HEK293 (cell line): ENCODE measurements around the gene BLACAT1.

Experiments used
- CTCF ChIA-PET: fragments of 350-600 bp; formaldehyde crosslinking; extraction: SDS; loops from one replicate; lab custom pipeline; 2021; ENCODE audit warnings: antibody characterized with exemption; lab: Yijun Ruan, JAX
- POLR2A ChIA-PET: fragments of 300-600 bp; formaldehyde crosslinking; extraction: SDS; loops from one replicate; lab custom pipeline; 2020; ENCODE audit warnings: antibody characterized with exemption, inconsistent platforms; lab: Yijun Ruan, JAX
- H3K27ac ChIP-seq: fragments of 200-500 bp; sonication (Bioruptor generic); 2 replicates; pipeline ENCODE4 v1.5.1; 2014; ENCODE audit warnings: low read depth, low read length, control low read depth, inconsistent platforms; ENCODE audit errors: extremely low read depth
- H3K36me3 ChIP-seq, 2 experiments: fragments of 200-500 bp in 1 of 2; sonication (Bioruptor generic) in 1 of 2; 1 replicate in 1 of 2; 2 replicates in 1 of 2; pipeline ENCODE4 v1.5.1; 2014 to 2017; ENCODE audit warnings: inconsistent platforms in 2 of 2, low read length in 2 of 2; ENCODE audit not compliant: control insufficient read depth in 2 of 2, insufficient read depth in 1 of 2
- H3K4me1 ChIP-seq: fragments of 200-500 bp; sonication (Bioruptor generic); 2 replicates; pipeline ENCODE4 v1.5.1; 2014; ENCODE audit warnings: mild to moderate bottlenecking, low read length, inconsistent platforms; ENCODE audit not compliant: control insufficient read depth, insufficient read depth
- H3K4me3 ChIP-seq: 2 replicates; pipeline ENCODE4 v1.5.1; 2011; ENCODE audit warnings: low read depth, mild to moderate bottlenecking, control low read depth, low read length, moderate library complexity
- H3K9me3 ChIP-seq: fragments of 200-500 bp; sonication (Bioruptor generic); 2 replicates; pipeline ENCODE4 v1.5.1; 2014; ENCODE audit warnings: low read depth, low read length, inconsistent platforms; ENCODE audit not compliant: control insufficient read depth, insufficient read depth
- FEZF1 ChIP-seq: fragments of 450-650 bp; formaldehyde crosslinking; IDR thresholded peaks from 2 replicates; pipeline ENCODE4 v1.5.1; 2016; ENCODE audit warnings: missing biosample characterization, missing genetic modification characterization
- ZFHX2 ChIP-seq: fragments of 450-650 bp; formaldehyde crosslinking; conservative IDR thresholded peaks from 2 replicates; pipeline ENCODE4 v1.5.1; 2016; ENCODE audit warnings: missing biosample characterization, missing genetic modification characterization
- ZFP41 ChIP-seq: fragments of 450-650 bp; formaldehyde crosslinking; IDR thresholded peaks from 2 replicates; pipeline ENCODE4 v1.5.1; 2016; ENCODE audit warnings: missing biosample characterization, missing genetic modification characterization, borderline replicate concordance
- ZNF10 ChIP-seq: fragments of 450-650 bp; formaldehyde crosslinking; IDR thresholded peaks from 2 replicates; pipeline ENCODE4 v1.5.1; 2017; ENCODE audit warnings: missing biosample characterization, missing genetic modification characterization
- ZNF221 ChIP-seq: fragments of 450-650 bp; formaldehyde crosslinking; IDR thresholded peaks from 2 replicates; pipeline ENCODE4 v1.5.1; 2017; ENCODE audit warnings: missing biosample characterization, missing genetic modification characterization, borderline replicate concordance
- ZNF394 ChIP-seq: fragments of 450-650 bp; formaldehyde crosslinking; IDR thresholded peaks from 2 replicates; pipeline ENCODE4 v1.5.1; 2016; ENCODE audit warnings: missing biosample characterization, missing genetic modification characterization, mild to moderate bottlenecking, moderate library complexity, borderline replicate concordance
- ZNF621 ChIP-seq: fragments of 450-650 bp; formaldehyde crosslinking; IDR thresholded peaks from 2 replicates; pipeline ENCODE4 v1.5.1; 2017; ENCODE audit warnings: missing biosample characterization, missing genetic modification characterization
- ZNF837 ChIP-seq: fragments of 450-650 bp; formaldehyde crosslinking; IDR thresholded peaks from 2 replicates; pipeline ENCODE4 v1.5.1; 2016; ENCODE audit warnings: missing biosample characterization, missing genetic modification characterization
- ZSCAN30 ChIP-seq: fragments of 450-650 bp; IDR thresholded peaks from 2 replicates; pipeline ENCODE4 v1.5.1; 2018; ENCODE audit warnings: missing biosample characterization, mild to moderate bottlenecking, missing genetic modification characterization, moderate library complexity
- TF ChIP-seq, protein P1 (sequence below): fragments of 450-650 bp; formaldehyde crosslinking; IDR thresholded peaks from 2 replicates; pipeline ENCODE4 v1.5.1; 2016; ENCODE audit warnings: missing biosample characterization, missing genetic modification characterization
- TF ChIP-seq, protein P2 (sequence below): fragments of 450-650 bp; formaldehyde crosslinking; IDR thresholded peaks from 2 replicates; pipeline ENCODE4 v1.5.1; 2016; ENCODE audit warnings: missing biosample characterization, missing genetic modification characterization, borderline replicate concordance
- TF ChIP-seq, protein P3 (sequence below): fragments of 450-650 bp; formaldehyde crosslinking; IDR thresholded peaks from 2 replicates; pipeline ENCODE4 v1.5.1; 2016; ENCODE audit warnings: missing biosample characterization, missing genetic modification characterization, borderline replicate concordance
- TF ChIP-seq, protein P4 (sequence below): fragments of 450-650 bp; formaldehyde crosslinking; IDR thresholded peaks from 2 replicates; pipeline ENCODE4 v1.5.1; 2017; ENCODE audit warnings: missing biosample characterization, missing genetic modification characterization

The BLACAT1 gene

DNA sequence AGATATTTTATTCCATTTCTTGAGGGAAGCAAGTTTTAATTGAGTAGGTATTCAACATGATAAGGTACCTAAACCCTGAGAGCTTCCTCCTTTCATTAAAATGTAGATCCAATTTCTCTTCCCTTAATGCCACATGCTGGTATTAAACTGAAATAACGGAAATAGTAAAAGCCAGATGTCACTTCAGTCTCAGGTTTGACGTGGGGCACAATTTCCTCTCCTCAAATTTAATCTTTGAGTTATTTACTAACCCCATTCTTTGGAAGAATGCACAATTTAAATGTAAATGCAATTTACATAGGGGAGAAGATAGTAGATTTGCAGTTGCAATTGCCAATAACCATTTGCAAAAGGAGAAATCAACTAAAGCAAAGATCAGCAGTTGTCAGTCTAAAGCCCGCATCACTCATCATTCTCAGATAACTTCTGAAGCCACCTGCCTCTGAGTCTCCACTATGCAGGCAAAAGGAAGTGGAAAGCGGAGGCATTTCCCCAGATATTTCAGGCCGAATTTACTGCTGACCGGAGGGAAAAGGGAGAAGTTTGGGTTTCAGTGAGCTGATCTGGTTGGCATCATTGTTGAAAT, 31.9 kb downstream of the BLACAT1 start:
- ChIA-PET POLR2A (no interaction called here), CTCF (interaction anchor here (0.8 to 6.3 kb wide), 7 partner anchors 9 to 101 kb away, joined by 3 to 50 read pairs (median 6); no protein-coding TSS in a partner anchor)
- TF ChIP-seq ZNF837, result no peak
- no peak for TF ChIP-seq ZNF621
- TF ChIP-seq, protein P1, sequence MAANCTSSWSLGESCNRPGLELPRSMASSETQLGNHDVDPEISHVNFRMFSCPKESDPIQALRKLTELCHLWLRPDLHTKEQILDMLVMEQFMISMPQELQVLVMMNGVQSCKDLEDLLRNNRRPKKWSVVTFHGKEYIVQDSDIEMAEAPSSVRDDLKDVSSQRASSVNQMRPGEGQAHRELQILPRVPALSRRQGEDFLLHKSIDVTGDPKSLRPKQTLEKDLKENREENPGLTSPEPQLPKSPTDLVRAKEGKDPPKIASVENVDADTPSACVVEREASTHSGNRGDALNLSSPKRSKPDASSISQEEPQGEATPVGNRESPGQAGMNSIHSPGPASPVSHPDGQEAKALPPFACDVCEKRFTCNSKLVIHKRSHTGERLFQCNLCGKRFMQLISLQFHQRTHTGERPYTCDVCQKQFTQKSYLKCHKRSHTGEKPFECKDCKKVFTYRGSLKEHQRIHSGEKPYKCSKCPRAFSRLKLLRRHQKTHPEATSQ (tag by site-specific recombination), result no peak
- TF ChIP-seq ZNF221 (tag by site-specific recombination), result no peak
- TF ChIP-seq ZSCAN30 (tag by site-specific recombination), result no peak
- TF ChIP-seq, protein P2, sequence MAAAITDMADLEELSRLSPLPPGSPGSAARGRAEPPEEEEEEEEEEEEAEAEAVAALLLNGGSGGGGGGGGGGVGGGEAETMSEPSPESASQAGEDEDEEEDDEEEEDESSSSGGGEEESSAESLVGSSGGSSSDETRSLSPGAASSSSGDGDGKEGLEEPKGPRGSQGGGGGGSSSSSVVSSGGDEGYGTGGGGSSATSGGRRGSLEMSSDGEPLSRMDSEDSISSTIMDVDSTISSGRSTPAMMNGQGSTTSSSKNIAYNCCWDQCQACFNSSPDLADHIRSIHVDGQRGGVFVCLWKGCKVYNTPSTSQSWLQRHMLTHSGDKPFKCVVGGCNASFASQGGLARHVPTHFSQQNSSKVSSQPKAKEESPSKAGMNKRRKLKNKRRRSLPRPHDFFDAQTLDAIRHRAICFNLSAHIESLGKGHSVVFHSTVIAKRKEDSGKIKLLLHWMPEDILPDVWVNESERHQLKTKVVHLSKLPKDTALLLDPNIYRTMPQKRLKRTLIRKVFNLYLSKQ (tag by site-specific recombination), result no peak
- TF ChIP-seq ZNF10 (tag by site-specific recombination), result no peak
- TF ChIP-seq, protein P3, sequence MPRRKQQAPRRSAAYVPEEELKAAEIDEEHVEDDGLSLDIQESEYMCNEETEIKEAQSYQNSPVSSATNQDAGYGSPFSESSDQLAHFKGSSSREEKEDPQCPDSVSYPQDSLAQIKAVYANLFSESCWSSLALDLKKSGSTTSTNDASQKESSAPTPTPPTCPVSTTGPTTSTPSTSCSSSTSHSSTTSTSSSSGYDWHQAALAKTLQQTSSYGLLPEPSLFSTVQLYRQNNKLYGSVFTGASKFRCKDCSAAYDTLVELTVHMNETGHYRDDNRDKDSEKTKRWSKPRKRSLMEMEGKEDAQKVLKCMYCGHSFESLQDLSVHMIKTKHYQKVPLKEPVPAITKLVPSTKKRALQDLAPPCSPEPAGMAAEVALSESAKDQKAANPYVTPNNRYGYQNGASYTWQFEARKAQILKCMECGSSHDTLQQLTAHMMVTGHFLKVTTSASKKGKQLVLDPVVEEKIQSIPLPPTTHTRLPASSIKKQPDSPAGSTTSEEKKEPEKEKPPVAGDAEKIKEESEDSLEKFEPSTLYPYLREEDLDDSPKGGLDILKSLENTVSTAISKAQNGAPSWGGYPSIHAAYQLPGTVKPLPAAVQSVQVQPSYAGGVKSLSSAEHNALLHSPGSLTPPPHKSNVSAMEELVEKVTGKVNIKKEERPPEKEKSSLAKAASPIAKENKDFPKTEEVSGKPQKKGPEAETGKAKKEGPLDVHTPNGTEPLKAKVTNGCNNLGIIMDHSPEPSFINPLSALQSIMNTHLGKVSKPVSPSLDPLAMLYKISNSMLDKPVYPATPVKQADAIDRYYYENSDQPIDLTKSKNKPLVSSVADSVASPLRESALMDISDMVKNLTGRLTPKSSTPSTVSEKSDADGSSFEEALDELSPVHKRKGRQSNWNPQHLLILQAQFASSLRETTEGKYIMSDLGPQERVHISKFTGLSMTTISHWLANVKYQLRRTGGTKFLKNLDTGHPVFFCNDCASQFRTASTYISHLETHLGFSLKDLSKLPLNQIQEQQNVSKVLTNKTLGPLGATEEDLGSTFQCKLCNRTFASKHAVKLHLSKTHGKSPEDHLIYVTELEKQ (tag by site-specific recombination), result no peak
- no peak for TF ChIP-seq FEZF1 (tag by site-specific recombination)
- TF ChIP-seq, protein P4, sequence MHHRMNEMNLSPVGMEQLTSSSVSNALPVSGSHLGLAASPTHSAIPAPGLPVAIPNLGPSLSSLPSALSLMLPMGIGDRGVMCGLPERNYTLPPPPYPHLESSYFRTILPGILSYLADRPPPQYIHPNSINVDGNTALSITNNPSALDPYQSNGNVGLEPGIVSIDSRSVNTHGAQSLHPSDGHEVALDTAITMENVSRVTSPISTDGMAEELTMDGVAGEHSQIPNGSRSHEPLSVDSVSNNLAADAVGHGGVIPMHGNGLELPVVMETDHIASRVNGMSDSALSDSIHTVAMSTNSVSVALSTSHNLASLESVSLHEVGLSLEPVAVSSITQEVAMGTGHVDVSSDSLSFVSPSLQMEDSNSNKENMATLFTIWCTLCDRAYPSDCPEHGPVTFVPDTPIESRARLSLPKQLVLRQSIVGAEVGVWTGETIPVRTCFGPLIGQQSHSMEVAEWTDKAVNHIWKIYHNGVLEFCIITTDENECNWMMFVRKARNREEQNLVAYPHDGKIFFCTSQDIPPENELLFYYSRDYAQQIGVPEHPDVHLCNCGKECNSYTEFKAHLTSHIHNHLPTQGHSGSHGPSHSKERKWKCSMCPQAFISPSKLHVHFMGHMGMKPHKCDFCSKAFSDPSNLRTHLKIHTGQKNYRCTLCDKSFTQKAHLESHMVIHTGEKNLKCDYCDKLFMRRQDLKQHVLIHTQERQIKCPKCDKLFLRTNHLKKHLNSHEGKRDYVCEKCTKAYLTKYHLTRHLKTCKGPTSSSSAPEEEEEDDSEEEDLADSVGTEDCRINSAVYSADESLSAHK, result no peak
- TF ChIP-seq ZNF394 (tag by site-specific recombination), result no peak
- H3K4me1 ChIP-seq, result peaks cover 5% of the 10 kb centered on the region; the same call in 1 of the 2 replicates
- H3K27ac ChIP-seq, result no peak overlapping the region
- no peaks in the 10 kb centered on the region for H3K36me3 ChIP-seq
- no peak overlapping the region for H3K4me3 ChIP-seq
- no peaks in the 10 kb centered on the region for H3K9me3 ChIP-seq

DNA sequence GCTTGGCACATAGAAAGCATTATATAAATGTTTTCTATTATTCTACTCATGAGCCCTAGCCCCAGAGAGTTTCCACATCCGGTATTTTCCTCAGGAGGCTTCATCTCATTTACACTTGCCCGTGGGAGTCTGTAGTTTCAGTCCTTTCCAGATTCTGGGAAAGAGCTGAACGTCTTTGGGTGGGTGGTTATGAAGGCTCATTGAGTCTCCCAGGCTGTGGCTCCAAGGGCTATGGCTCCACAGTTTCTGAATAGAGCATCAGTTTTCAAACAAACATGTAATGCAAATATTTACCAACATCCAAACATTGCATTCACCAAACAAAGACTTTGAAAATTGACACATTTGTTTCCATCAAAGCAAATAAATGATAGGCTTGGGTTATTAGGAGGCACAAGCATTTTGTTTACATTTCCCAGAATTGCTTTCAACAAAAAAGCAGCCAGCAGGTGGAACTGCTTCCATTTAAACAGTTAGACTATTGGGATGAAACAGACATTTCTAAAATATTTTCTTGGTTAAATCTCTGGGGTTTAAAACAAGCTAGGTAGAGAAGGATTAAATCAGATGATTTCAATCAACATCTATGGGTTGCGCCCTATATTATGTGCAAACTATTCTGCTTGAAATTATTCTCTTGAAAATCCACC, 32.7 kb downstream of the BLACAT1 start:
- POLR2A ChIA-PET, result no interaction called here
- H3K4me3 ChIP-seq, result no peak overlapping the region
- no peak overlapping the region for H3K27ac ChIP-seq
- TF ChIP-seq ZFP41 (tag by site-specific recombination) (no peak), ZFHX2 (tag by site-specific recombination) (0 out of 2 replicates have a peak, but pooled peaks have one; percentile 24)
- CTCF ChIA-PET, result interaction anchor here (0.6 to 7.3 kb wide), 8 partner anchors 8 to 101 kb away, joined by 3 to 50 read pairs (median 7); no protein-coding TSS in a partner anchor
- H3K4me1 ChIP-seq, result peaks cover 5% of the 10 kb centered on the region; the same call in 1 of the 2 replicates
- no peaks in the 10 kb centered on the region for H3K9me3 ChIP-seq
- no peaks in the 10 kb centered on the region for H3K36me3 ChIP-seq
